Vagina (tissue), 2 donors: ENCODE data around the gene TNFRSF19.

Experiments used
- POLR2A ChIP-seq, 2 donors: fragments of 450-650 bp; IDR thresholded peaks; one replicate each; pipeline ENCODE4 v1.6.1; 2017; ENCODE audit warnings: antibody characterized with exemption in 2 of 2, mild to moderate bottlenecking in 2 of 2, moderate library complexity in 2 of 2
- POLR2AphosphoS5 ChIP-seq, 2 donors: sonication (generic); formaldehyde crosslinking; IDR thresholded peaks; one replicate each; pipeline ENCODE4 v1.9.0; 2017; ENCODE audit warnings: antibody characterized with exemption in 2 of 2, mild to moderate bottlenecking in 2 of 2, low read depth in 1 of 2; ENCODE audit not compliant: insufficient read depth in 1 of 2
- TF ChIP-seq, protein P1 (sequence below), 3 experiments: fragments of 450-650 bp in 2 of 3; fragments of 200-600 bp in 1 of 3; sonication (generic) in 1 of 3; IDR thresholded peaks; one replicate each; pipeline ENCODE4 v1.5.1; 2017 to 2019; ENCODE audit warnings: antibody characterized with exemption in 3 of 3, mild to moderate bottlenecking in 2 of 3, moderate library complexity in 2 of 3

DNA sequence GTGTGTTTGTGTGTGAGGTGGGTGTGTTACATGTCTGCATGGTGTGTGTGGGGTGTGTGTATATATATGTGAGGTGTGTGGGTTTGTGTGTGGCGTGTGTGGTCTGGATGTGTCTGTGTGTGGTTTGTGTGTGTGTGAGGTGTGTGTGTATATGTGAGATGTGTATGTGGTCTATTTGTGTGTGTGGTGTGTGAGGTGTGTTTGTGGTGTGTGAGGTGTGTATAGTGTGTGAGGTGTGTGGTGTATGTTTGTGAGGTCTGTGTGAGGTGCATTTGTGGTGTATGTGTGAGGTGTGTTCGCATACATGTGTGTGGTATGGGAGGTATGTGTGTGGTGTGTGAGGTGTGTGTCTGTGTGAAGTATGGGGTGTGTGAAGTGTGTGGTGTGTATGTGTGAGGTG lies 12.5 kb upstream of the TNFRSF19 start:
- TF ChIP-seq, protein P1, sequence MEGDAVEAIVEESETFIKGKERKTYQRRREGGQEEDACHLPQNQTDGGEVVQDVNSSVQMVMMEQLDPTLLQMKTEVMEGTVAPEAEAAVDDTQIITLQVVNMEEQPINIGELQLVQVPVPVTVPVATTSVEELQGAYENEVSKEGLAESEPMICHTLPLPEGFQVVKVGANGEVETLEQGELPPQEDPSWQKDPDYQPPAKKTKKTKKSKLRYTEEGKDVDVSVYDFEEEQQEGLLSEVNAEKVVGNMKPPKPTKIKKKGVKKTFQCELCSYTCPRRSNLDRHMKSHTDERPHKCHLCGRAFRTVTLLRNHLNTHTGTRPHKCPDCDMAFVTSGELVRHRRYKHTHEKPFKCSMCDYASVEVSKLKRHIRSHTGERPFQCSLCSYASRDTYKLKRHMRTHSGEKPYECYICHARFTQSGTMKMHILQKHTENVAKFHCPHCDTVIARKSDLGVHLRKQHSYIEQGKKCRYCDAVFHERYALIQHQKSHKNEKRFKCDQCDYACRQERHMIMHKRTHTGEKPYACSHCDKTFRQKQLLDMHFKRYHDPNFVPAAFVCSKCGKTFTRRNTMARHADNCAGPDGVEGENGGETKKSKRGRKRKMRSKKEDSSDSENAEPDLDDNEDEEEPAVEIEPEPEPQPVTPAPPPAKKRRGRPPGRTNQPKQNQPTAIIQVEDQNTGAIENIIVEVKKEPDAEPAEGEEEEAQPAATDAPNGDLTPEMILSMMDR (IDR thresholded peaks at IDR 0.05) = no peak
- TF ChIP-seq POLR2A (IDR thresholded peaks at IDR 0.05) (no peak), POLR2AphosphoS5 (IDR thresholded peaks at IDR 0.05; ENCODE audit: insufficient read depth in 1 of 2, low read depth in 1 of 2) (no peak)
